ENCODE measurements around the gene ASB7. TPM values are rescaled to one million over a fixed set of nuclear protein-coding genes. Genes with fewer than 3 reads are reported as not detected.

The ASB7 gene
- total and polyA plus RNA-seq, 2 experiments from 2014 or later: 8.1 to 13.2 TPM

DNA sequence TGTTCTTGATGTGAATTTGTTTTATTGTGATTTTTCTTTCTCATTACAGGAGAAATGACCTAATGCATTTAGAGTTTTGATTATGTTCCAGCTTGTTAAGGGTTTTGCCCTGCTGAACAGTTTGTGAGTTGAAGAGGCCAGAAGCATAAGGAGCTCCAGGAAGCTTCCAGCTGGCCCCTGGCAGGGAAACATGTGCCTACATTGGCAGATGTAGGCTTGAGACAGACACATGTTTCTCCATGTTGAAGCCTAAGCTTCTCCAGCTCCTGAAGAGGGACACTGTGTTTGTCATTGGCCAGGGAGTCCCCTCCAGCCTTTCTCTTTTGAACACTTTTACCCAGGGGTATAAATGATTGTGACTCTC lies 88.4 kb downstream of the ASB7 start:
- Histone ChIP-seq H3K27me3 (replicated peaks; ENCODE audit: insufficient read depth) (no peaks in the 10 kb centered on the region), H2AFZ (no peak overlapping the region), H3K9me3 (ENCODE audit: low read depth) (no peaks in the 10 kb centered on the region), H3K79me2 (ENCODE audit: insufficient read depth) (no peaks in the 10 kb centered on the region), H3K9me2 (ENCODE audit: insufficient read depth) (no peaks in the 10 kb centered on the region), H3K4me2 (ENCODE audit: unreplicated experiment) (no peak overlapping the region), H4K20me1 (ENCODE audit: insufficient read depth) (no peaks in the 10 kb centered on the region), H3K36me3 (ENCODE audit: low read depth) (no peaks in the 10 kb centered on the region), H3K27ac (no peak overlapping the region), H3F3A (ENCODE audit: insufficient read depth) (peaks cover 32% of the 10 kb centered on the region), H3K4me3 (no peak overlapping the region), H3K9ac (no peak overlapping the region), H3K4me1 (ENCODE audit: insufficient read depth) (peaks cover 29% of the 10 kb centered on the region)
- TF ChIP-seq EZH2phosphoT487 (IDR thresholded peaks at IDR 0.05; ENCODE audit: insufficient read depth, low read depth): no peak
- in situ Hi-C loops (cut with MboI): no loop called here
- no peak for DNase-seq

- H4K20me1 ChIP-seq (ENCODE audit: insufficient read depth): no peaks in the 10 kb centered on the region
- H3K36me3 ChIP-seq (ENCODE audit: low read depth): no peaks in the 10 kb centered on the region
- peaks cover 30% of the 10 kb centered on the region for H3F3A ChIP-seq (ENCODE audit: insufficient read depth)
- H3K79me2 ChIP-seq (ENCODE audit: insufficient read depth): no peaks in the 10 kb centered on the region
- DNase-seq: no peak
- H3K9me3 ChIP-seq (ENCODE audit: low read depth): no peaks in the 10 kb centered on the region
- no peak overlapping the region for H3K4me3 ChIP-seq
- H3K9me2 ChIP-seq (ENCODE audit: insufficient read depth): no peaks in the 10 kb centered on the region
- peaks cover 24% of the 10 kb centered on the region for H3K4me1 ChIP-seq (ENCODE audit: insufficient read depth)
- H3K4me2 ChIP-seq (ENCODE audit: unreplicated experiment): no peak overlapping the region
- TF ChIP-seq EZH2 (IDR thresholded peaks at IDR 0.05; ENCODE audit: insufficient read depth, poor library complexity, severe bottlenecking) (no peak), EZH2phosphoT487 (IDR thresholded peaks at IDR 0.05; ENCODE audit: insufficient read depth, low read depth) (no peak)
- no peak overlapping the region for H3K9ac ChIP-seq
- WGBS, 2 experiments (ENCODE audit: low coverage in 1 of 2, low lambda C conversion rate in 2 of 2, missing lambda C conversion rate in 2 of 2): 94 to 98% methylated on average over 4 of the region's 4 CpGs
- H3K27me3 ChIP-seq (replicated peaks; ENCODE audit: insufficient read depth): no peaks in the 10 kb centered on the region
- in situ Hi-C loops (cut with MboI): no loop called here
- H2AFZ ChIP-seq: no peak overlapping the region
- no peak overlapping the region for H3K27ac ChIP-seq
These were observed 88.9 kb downstream of the ASB7 start for GRCh38 chr15:100691321-100691720.

DNA sequence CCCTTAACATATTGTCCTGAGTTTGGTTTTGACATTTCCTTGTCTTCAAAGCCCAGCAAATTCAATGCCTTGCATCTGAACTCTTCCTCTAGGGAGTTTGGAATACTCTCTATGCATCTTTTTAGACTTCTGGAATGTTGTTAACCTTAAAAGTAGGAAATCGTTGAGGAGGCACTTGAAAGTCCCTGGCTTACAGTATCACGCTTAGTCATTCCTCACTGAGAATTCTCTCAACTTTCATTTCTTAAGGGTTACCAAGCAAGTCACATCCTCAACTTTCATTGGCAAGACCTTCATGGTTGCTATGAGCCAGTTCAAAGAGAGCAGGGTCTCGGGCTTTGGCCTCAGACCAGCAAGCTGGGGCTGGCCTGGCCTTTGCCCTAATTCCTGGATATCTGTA lies 89.9 kb downstream of the ASB7 start:
- 69 to 79% methylated on average over 3 of the region's 3 CpGs for WGBS, 2 experiments (ENCODE audit: low coverage in 1 of 2, low lambda C conversion rate in 2 of 2, missing lambda C conversion rate in 2 of 2)
- Histone ChIP-seq H3K9me2 (ENCODE audit: insufficient read depth) (no peaks in the 10 kb centered on the region), H3K36me3 (ENCODE audit: low read depth) (no peaks in the 10 kb centered on the region), H3K4me1 (ENCODE audit: insufficient read depth) (peaks cover 16% of the 10 kb centered on the region), H3K9me3 (ENCODE audit: low read depth) (no peaks in the 10 kb centered on the region), H3K4me2 (ENCODE audit: unreplicated experiment) (no peak overlapping the region), H4K20me1 (ENCODE audit: insufficient read depth) (no peaks in the 10 kb centered on the region), H2AFZ (no peak overlapping the region), H3K4me3 (no peak overlapping the region), H3K9ac (no peak overlapping the region), H3K27ac (no peak overlapping the region), H3K27me3 (replicated peaks; ENCODE audit: insufficient read depth) (no peaks in the 10 kb centered on the region), H3F3A (ENCODE audit: insufficient read depth) (peaks cover 21% of the 10 kb centered on the region), H3K79me2 (ENCODE audit: insufficient read depth) (no peaks in the 10 kb centered on the region)
- TF ChIP-seq EZH2phosphoT487 (IDR thresholded peaks at IDR 0.05; ENCODE audit: insufficient read depth, low read depth) (no peak), EZH2 (IDR thresholded peaks at IDR 0.05; ENCODE audit: insufficient read depth, poor library complexity, severe bottlenecking) (no peak)
- DNase-seq: peak; percentile 28
- in situ Hi-C loops (cut with MboI): no loop called here

DNA sequence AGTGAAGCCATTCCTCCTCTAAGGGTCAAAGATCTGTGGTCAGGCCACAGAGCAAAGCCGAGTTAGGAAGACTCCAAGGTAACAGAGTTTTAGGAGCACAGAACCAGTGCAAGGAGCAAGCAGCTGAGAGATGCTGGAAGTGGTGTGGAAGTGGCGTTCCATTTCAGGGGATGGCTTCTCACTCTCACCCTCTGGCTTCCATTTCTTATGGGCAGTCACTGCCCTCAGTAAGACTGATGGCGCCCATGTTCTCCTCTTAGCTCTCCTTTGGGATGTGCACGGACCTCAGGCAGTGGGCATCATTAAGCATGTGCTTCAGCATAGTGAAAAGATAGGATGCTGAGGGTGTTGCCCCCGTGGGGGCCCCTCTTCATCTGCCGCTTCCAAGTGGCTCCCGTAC lies 90.3 kb downstream of the ASB7 start:
- no peak overlapping the region for H3K4me3 ChIP-seq
- 78 to 82% methylated on average over 7 of the region's 7 CpGs for WGBS, 2 experiments (ENCODE audit: low coverage in 1 of 2, low lambda C conversion rate in 2 of 2, missing lambda C conversion rate in 2 of 2)
- H3K27me3 ChIP-seq (replicated peaks; ENCODE audit: insufficient read depth): no peaks in the 10 kb centered on the region
- H3K9ac ChIP-seq: no peak overlapping the region
- no peaks in the 10 kb centered on the region for H3K9me2 ChIP-seq (ENCODE audit: insufficient read depth)
- H3K4me1 ChIP-seq (ENCODE audit: insufficient read depth): peaks cover 16% of the 10 kb centered on the region
- peaks cover 18% of the 10 kb centered on the region for H3F3A ChIP-seq (ENCODE audit: insufficient read depth)
- H4K20me1 ChIP-seq (ENCODE audit: insufficient read depth): no peaks in the 10 kb centered on the region
- H3K9me3 ChIP-seq (ENCODE audit: low read depth): no peaks in the 10 kb centered on the region
- H3K27ac ChIP-seq: no peak overlapping the region
- no peak overlapping the region for H2AFZ ChIP-seq
- DNase-seq: no peak
- TF ChIP-seq EZH2phosphoT487 (IDR thresholded peaks at IDR 0.05; ENCODE audit: insufficient read depth, low read depth) (no peak), EZH2 (IDR thresholded peaks at IDR 0.05; ENCODE audit: insufficient read depth, poor library complexity, severe bottlenecking) (no peak)
- H3K79me2 ChIP-seq (ENCODE audit: insufficient read depth): no peaks in the 10 kb centered on the region
- no peak overlapping the region for H3K4me2 ChIP-seq (ENCODE audit: unreplicated experiment)
- H3K36me3 ChIP-seq (ENCODE audit: low read depth): no peaks in the 10 kb centered on the region
- in situ Hi-C loops (cut with MboI): no loop called here

DNA sequence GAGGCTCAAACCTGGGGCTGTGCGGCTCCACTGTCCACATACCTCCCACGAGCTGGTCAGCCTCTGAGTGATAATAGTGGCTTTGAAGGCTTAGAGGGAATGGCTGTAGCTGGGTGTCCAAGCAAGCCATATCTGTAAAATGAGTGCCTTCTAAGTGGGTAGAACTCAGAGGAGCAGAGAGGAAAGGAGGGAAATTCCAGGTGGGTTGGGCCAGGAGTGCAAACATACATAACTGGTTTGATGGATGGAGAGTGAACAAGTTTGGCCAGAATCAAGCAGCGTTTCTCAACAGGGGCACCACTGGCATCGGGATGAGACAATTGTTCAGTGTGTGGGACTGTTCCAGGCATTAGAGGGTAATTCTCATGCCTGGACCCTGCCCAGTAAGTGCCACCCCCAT lies 91.1 kb downstream of the ASB7 start:
- Histone ChIP-seq H3K4me2 (ENCODE audit: unreplicated experiment) (no peak overlapping the region), H2AFZ (no peak overlapping the region), H3K9me2 (ENCODE audit: insufficient read depth) (no peaks in the 10 kb centered on the region), H3K4me1 (ENCODE audit: insufficient read depth) (peaks cover 8% of the 10 kb centered on the region), H3K27me3 (replicated peaks; ENCODE audit: insufficient read depth) (no peaks in the 10 kb centered on the region), H3K79me2 (ENCODE audit: insufficient read depth) (no peaks in the 10 kb centered on the region), H3K27ac (no peak overlapping the region), H3F3A (ENCODE audit: insufficient read depth) (peaks cover 10% of the 10 kb centered on the region), H3K4me3 (no peak overlapping the region), H3K36me3 (ENCODE audit: low read depth) (no peaks in the 10 kb centered on the region), H4K20me1 (ENCODE audit: insufficient read depth) (no peaks in the 10 kb centered on the region), H3K9ac (no peak overlapping the region), H3K9me3 (ENCODE audit: low read depth) (no peaks in the 10 kb centered on the region)
- TF ChIP-seq EZH2 (IDR thresholded peaks at IDR 0.05; ENCODE audit: insufficient read depth, poor library complexity, severe bottlenecking): no peak
- no peak for TF ChIP-seq EZH2phosphoT487 (IDR thresholded peaks at IDR 0.05; ENCODE audit: insufficient read depth, low read depth)
- DNase-seq: no peak
- WGBS, 2 experiments (ENCODE audit: low coverage in 1 of 2, low lambda C conversion rate in 2 of 2, missing lambda C conversion rate in 2 of 2): 96 to 98% methylated on average over 4 of the region's 4 CpGs
- in situ Hi-C loops (cut with MboI): no loop called here
